Fibroblast of the aortic adventitia (primary cell): ENCODE results near the gene SLC31A1. TPM values are rescaled to one million over a fixed set of nuclear protein-coding genes. Genes with fewer than 3 reads are reported as not detected.
"Not testable (repeated sequence)": the region's sequence is repeated elsewhere in the genome, so short reads cannot be mapped to it uniquely, and the experiment has no call there.

ENCODE experiments used
- DNase-seq: peaks from one replicate; pipeline ENCODE4 v3.0.0-alpha.2; 2010; ENCODE audit warnings: low read depth
- H3K4me3 ChIP-seq: 2 replicates; pipeline ENCODE4 v1.5.1; 2011; ENCODE audit warnings: low read depth, mild to moderate bottlenecking, control low read depth, low read length, moderate library complexity
- CTCF ChIP-seq: IDR thresholded peaks from 2 replicates; pipeline ENCODE4 v1.5.1; 2011; ENCODE audit warnings: mild to moderate bottlenecking, low read length, control low read depth, inconsistent platforms; ENCODE audit not compliant: insufficient read depth
- total RNA-seq: library from RNA; depleted of rRNA; stranded (reverse); fragments of >200 nt; gene quantifications from 2 replicates; pipeline ENCODE4 v1.2.3, GENCODE V29; 2012; ENCODE audit warnings: low replicate concordance

Gene SLC31A1
- total RNA-seq, 1 donor = 32.9 TPM

- no peak for TF ChIP-seq CTCF
- no peak for DNase-seq
- H3K4me3 ChIP-seq = no peak overlapping the region
Observed at GRCh38 chr9:113241161-113241560, 19.8 kb downstream of the SLC31A1 start.

GRCh38 chr9:113244556-113244955 lies 23.2 kb downstream of the SLC31A1 start:
- DNase-seq = no peak
- TF ChIP-seq CTCF = no peak
- no peak overlapping the region for H3K4me3 ChIP-seq

GRCh38 chr9:113245894-113246293 lies 24.6 kb downstream of the SLC31A1 start:
- H3K4me3 ChIP-seq = no peak overlapping the region
- DNase-seq = no peak
- no peak for TF ChIP-seq CTCF

DNA sequence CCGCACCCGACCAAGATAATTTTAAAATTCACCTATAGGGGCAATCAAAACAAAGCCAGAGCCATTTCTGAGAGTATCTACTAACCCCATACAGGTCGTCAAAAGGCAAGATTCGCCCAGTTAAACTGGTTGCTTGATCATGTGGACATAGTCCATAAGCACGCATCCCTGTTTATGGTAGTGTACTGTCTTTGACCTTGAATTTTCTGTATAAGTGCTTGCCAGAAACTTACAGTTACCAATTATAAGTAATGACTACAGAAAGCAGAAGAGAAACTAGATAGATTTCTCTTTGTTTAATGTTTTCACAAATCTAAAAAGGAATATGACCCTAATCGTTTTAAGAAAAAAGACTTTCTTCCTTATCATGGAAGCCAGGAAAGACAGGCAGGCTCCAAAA lies 25.6 kb downstream of the SLC31A1 start:
- H3K4me3 ChIP-seq = no peak overlapping the region
- DNase-seq = no peak
- TF ChIP-seq CTCF = no peak

DNA sequence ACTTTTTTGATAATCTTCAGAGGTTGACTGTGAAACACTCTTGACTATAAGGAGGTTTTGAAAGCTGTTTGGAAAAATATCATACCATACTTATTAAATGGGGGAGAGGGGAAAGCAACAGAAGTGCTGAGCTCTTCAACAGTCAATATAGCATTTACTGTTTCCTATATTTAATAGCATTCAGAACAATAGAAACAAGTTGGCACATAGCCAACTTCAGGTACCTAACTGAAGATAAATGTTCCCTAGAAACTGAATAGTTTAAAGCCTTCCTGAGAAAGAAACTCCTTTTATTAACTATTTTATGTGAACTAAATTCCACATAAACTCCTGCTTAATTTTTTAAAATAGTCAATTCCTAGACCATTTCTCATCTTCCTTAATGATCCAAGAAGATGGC lies 26.3 kb downstream of the SLC31A1 start:
- TF ChIP-seq CTCF = no peak
- no peak overlapping the region for H3K4me3 ChIP-seq

DNA sequence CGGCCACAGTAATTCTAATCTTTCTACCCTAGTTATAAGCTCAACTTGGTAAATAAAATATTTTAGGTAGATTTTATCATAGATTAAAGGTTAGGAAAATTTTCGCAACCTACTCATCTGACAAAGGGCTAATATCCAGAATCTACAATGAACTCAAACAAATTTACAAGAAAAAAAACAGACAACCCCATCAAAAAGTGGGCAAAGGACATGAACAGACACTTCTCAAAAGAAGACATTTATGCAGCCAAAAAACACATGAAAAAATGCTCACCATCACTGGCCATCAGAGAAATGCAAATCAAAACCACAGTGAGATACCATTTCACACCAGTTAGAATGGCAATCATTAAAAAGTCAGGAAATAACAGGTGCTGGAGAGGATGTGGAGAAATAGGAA lies 28.3 kb downstream of the SLC31A1 start:
- not testable (repeated sequence) for H3K4me3 ChIP-seq

More for the DNA sequence above, 26.3 kb downstream of the SLC31A1 start:
- DNase-seq = no peak

GRCh38 chr9:113250807-113251206 lies 29.5 kb downstream of the SLC31A1 start:
- no peak for DNase-seq
- no peak overlapping the region for H3K4me3 ChIP-seq
- no peak for TF ChIP-seq CTCF

More for the DNA sequence above, 28.3 kb downstream of the SLC31A1 start:
- not testable (repeated sequence) for DNase-seq

DNA sequence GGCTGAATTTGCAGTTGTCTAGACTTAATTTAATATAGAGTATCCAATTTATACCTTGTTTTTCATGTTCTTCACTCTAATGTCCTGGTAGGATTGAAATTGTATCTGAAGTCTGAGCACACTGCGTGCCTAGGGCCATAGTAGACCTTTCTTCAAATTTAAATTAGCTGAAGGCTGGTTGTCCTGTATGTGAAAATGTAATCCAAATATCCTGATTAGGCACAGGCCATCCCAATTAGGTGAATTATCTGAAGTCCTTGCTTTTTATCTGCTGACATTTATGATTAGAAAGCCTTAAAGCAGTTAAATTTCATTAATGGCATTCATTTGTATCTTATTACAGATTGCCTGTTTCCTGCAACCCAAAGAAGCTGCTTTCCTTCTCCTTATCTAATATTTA lies 33.6 kb downstream of the SLC31A1 start:
- TF ChIP-seq CTCF = no peak
- H3K4me3 ChIP-seq = no peak overlapping the region

More for the DNA sequence above, 33.6 kb downstream of the SLC31A1 start:
- DNase-seq = no peak
